Measurements from ENCODE around the gene ABCA7. TPM values are rescaled to one million over a fixed set of nuclear protein-coding genes. Genes with fewer than 3 reads are reported as not detected.

ABCA7 gene
- total and polyA plus RNA-seq, 2 of the 13 experiments (the other 11 are each of a cell fraction or from before 2014, with no cell fraction given), result 4.4 to 32.4 TPM

DNA sequence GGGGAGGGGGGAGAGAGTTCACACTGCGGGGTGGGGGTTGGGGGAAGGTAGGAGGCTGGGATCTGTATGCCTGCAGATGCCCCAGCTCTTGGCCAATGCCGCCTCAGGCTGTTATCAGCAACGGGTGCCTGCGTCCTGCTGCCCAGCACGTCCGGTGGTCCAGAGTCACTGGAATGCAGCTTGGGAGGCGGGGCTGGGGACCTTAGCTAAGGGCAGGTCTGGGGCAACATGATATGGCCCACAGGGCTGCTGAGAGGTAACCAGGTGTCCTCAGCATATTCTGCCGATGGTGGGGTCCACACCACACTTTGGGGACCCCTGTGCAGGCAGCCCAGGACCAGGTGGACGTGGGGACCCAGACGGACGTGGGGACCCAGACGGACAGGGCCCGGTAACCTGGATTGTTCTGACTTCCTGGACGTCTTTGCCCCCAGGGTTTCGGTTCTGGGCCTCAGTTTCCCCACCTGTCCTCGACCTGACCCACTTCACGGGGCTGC, 26.4 kb downstream of the ABCA7 start (continued):
- TF ChIP-seq, protein P1, sequence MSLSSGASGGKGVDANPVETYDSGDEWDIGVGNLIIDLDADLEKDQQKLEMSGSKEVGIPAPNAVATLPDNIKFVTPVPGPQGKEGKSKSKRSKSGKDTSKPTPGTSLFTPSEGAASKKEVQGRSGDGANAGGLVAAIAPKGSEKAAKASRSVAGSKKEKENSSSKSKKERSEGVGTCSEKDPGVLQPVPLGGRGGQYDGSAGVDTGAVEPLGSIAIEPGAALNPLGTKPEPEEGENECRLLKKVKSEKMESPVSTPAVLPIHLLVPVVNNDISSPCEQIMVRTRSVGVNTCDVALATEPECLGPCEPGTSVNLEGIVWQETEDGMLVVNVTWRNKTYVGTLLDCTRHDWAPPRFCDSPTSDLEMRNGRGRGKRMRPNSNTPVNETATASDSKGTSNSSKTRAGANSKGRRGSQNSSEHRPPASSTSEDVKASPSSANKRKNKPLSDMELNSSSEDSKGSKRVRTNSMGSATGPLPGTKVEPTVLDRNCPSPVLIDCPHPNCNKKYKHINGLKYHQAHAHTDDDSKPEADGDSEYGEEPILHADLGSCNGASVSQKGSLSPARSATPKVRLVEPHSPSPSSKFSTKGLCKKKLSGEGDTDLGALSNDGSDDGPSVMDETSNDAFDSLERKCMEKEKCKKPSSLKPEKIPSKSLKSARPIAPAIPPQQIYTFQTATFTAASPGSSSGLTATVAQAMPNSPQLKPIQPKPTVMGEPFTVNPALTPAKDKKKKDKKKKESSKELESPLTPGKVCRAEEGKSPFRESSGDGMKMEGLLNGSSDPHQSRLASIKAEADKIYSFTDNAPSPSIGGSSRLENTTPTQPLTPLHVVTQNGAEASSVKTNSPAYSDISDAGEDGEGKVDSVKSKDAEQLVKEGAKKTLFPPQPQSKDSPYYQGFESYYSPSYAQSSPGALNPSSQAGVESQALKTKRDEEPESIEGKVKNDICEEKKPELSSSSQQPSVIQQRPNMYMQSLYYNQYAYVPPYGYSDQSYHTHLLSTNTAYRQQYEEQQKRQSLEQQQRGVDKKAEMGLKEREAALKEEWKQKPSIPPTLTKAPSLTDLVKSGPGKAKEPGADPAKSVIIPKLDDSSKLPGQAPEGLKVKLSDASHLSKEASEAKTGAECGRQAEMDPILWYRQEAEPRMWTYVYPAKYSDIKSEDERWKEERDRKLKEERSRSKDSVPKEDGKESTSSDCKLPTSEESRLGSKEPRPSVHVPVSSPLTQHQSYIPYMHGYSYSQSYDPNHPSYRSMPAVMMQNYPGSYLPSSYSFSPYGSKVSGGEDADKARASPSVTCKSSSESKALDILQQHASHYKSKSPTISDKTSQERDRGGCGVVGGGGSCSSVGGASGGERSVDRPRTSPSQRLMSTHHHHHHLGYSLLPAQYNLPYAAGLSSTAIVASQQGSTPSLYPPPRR (CRISPR knock-in tag; IDR thresholded peaks at IDR 0.05; ENCODE audit: borderline replicate concordance), result 0 out of 2 replicates have a peak, but pooled peaks have one; percentile 48
- TF ChIP-seq FOXJ3 (CRISPR knock-in tag; IDR thresholded peaks at IDR 0.05; ENCODE audit: borderline replicate concordance) (peak; percentile 21; the same call in 1 of the 2 replicates), ZNF660 (CRISPR knock-in tag; IDR thresholded peaks at IDR 0.05; ENCODE audit: borderline replicate concordance, low read depth) (no peak), RARA (CRISPR knock-in tag; IDR thresholded peaks at IDR 0.05) (peak; percentile 74; the same call in 1 of the 2 replicates), ZNF792 (CRISPR knock-in tag; IDR thresholded peaks at IDR 0.05) (no peak), DR1 (CRISPR knock-in tag; IDR thresholded peaks at IDR 0.05) (no peak), TARDBP (CRISPR knock-in tag; IDR thresholded peaks at IDR 0.05) (peak; percentile 26; the same call in 1 of the 2 replicates), SMARCE1 (IDR thresholded peaks at IDR 0.05; ENCODE audit: borderline replicate concordance) (no peak), HNRNPK (IDR thresholded peaks at IDR 0.05; ENCODE audit: low read depth, low read length, poor library complexity, severe bottlenecking) (no peak), ZNF761 (CRISPR knock-in tag; conservative IDR thresholded peaks at IDR 0.05) (no peak), PCBP1 (IDR thresholded peaks at IDR 0.05; ENCODE audit: borderline replicate concordance, low read depth, low read length) (peak; percentile 85), YY1 (IDR thresholded peaks at IDR 0.05; ENCODE audit: insufficient read depth, insufficient replicate concordance, low read depth, low read length) (peak; percentile 22), SIX1 (CRISPR knock-in tag; IDR thresholded peaks at IDR 0.05; ENCODE audit: borderline replicate concordance) (peak; percentile 69; the same call in 1 of the 2 replicates), ZNF674 (CRISPR knock-in tag; IDR thresholded peaks at IDR 0.05; ENCODE audit: low read depth) (no peak), NCOA1 (CRISPR knock-in tag; IDR thresholded peaks at IDR 0.05) (0 out of 2 replicates have a peak, but pooled peaks have one; percentile 49)
- TF ChIP-seq, protein P2, sequence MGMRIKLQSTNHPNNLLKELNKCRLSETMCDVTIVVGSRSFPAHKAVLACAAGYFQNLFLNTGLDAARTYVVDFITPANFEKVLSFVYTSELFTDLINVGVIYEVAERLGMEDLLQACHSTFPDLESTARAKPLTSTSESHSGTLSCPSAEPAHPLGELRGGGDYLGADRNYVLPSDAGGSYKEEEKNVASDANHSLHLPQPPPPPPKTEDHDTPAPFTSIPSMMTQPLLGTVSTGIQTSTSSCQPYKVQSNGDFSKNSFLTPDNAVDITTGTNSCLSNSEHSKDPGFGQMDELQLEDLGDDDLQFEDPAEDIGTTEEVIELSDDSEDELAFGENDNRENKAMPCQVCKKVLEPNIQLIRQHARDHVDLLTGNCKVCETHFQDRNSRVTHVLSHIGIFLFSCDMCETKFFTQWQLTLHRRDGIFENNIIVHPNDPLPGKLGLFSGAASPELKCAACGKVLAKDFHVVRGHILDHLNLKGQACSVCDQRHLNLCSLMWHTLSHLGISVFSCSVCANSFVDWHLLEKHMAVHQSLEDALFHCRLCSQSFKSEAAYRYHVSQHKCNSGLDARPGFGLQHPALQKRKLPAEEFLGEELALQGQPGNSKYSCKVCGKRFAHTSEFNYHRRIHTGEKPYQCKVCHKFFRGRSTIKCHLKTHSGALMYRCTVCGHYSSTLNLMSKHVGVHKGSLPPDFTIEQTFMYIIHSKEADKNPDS (CRISPR knock-in tag; IDR thresholded peaks at IDR 0.05), result 0 out of 2 replicates have a peak, but pooled peaks have one; percentile 26
- TF ChIP-seq, protein P3, sequence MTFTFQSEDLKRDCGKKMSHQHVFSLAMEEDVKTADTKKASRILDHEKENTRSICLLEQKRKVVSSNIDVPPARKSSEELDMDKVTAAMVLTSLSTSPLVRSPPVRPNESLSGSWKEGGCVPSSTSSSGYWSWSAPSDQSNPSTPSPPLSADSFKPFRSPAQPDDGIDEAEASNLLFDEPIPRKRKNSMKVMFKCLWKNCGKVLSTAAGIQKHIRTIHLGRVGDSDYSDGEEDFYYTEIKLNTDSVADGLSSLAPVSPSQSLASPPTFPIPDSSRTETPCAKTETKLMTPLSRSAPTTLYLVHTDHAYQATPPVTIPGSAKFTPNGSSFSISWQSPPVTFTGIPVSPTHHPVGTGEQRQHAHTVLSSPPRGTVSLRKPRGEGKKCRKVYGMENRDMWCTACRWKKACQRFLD (CRISPR knock-in tag; IDR thresholded peaks at IDR 0.05; ENCODE audit: borderline replicate concordance), result no peak
- TF ChIP-seq, protein P4, sequence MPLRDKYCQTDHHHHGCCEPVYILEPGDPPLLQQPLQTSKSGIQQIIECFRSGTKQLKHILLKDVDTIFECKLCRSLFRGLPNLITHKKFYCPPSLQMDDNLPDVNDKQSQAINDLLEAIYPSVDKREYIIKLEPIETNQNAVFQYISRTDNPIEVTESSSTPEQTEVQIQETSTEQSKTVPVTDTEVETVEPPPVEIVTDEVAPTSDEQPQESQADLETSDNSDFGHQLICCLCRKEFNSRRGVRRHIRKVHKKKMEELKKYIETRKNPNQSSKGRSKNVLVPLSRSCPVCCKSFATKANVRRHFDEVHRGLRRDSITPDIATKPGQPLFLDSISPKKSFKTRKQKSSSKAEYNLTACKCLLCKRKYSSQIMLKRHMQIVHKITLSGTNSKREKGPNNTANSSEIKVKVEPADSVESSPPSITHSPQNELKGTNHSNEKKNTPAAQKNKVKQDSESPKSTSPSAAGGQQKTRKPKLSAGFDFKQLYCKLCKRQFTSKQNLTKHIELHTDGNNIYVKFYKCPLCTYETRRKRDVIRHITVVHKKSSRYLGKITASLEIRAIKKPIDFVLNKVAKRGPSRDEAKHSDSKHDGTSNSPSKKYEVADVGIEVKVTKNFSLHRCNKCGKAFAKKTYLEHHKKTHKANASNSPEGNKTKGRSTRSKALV (CRISPR knock-in tag; IDR thresholded peaks at IDR 0.05), result 0 out of 2 replicates have a peak, but pooled peaks have one; percentile 21

Data from HepG2 (cell line).